Endodermal cell (in vitro differentiated cells): ENCODE results near the gene ITGB1BP1. TPM values are rescaled to one million over a fixed set of nuclear protein-coding genes. Genes with fewer than 3 reads are reported as not detected.

Experiments used
- DNase-seq: peaks from one replicate; pipeline ENCODE4 v3.0.0-alpha.2; 2017
- H3K27ac ChIP-seq: 2 replicates; pipeline ENCODE4 v1.5.1; 2013; ENCODE audit warnings: mild to moderate bottlenecking, low read depth, low read length, moderate library complexity
- H3K27me3 ChIP-seq: 2 replicates; pipeline ENCODE4 v1.6.1; 2013; ENCODE audit warnings: mild to moderate bottlenecking, low read length, moderate library complexity; ENCODE audit not compliant: insufficient read depth, control insufficient read depth, poor library complexity, severe bottlenecking
- H3K36me3 ChIP-seq: 2 replicates; pipeline ENCODE4 v1.7.0; 2013; ENCODE audit warnings: mild to moderate bottlenecking, low read length, moderate library complexity; ENCODE audit not compliant: control insufficient read depth, insufficient read depth
- H3K4me1 ChIP-seq: one replicate; pipeline ENCODE4 v1.7.0; 2013; ENCODE audit warnings: low read length; ENCODE audit not compliant: control insufficient read depth, insufficient read depth
- H3K4me3 ChIP-seq: 2 replicates; pipeline ENCODE4 v1.5.1; 2013; ENCODE audit warnings: mild to moderate bottlenecking, low read length, moderate library complexity
- H3K9ac ChIP-seq: 2 replicates; pipeline ENCODE4 v1.6.1; 2013; ENCODE audit warnings: mild to moderate bottlenecking, low read length, moderate library complexity; ENCODE audit not compliant: poor library complexity, severe bottlenecking; ENCODE audit errors: extremely low read depth
- H3K9me3 ChIP-seq: 2 replicates; pipeline ENCODE4 v1.6.1; 2013; ENCODE audit warnings: mild to moderate bottlenecking, low read length, moderate library complexity; ENCODE audit not compliant: control insufficient read depth
- H3K27ac Mint-ChIP-seq: 2 replicates; pipeline ENCODE4 v1.8.0; 2020; ENCODE audit warnings: mixed read lengths
- H3K27me3 Mint-ChIP-seq: 2 replicates; pipeline ENCODE4 v1.8.0; 2021; ENCODE audit warnings: mild to moderate bottlenecking, mixed read lengths; ENCODE audit not compliant: insufficient read depth
- H3K36me3 Mint-ChIP-seq: 2 replicates; pipeline ENCODE4 v1.8.0; 2020; ENCODE audit warnings: low read depth, mixed read lengths
- H3K4me1 Mint-ChIP-seq: 2 replicates; pipeline ENCODE4 v1.8.0; 2020; ENCODE audit warnings: mixed read lengths
- H3K4me3 Mint-ChIP-seq: 2 replicates; pipeline ENCODE4 v1.8.0; 2020; ENCODE audit warnings: mild to moderate bottlenecking, moderate library complexity, mixed read lengths
- H3K9me3 Mint-ChIP-seq: 2 replicates; pipeline ENCODE4 v1.8.0; 2020; ENCODE audit warnings: mild to moderate bottlenecking, mixed read lengths
- CTCF ChIP-seq: fragments of 200-600 bp; sonication (generic); conservative IDR thresholded peaks from 2 replicates; pipeline ENCODE4 v1.5.0; 2021; ENCODE audit warnings: antibody characterized with exemption, mild to moderate bottlenecking
- WGBS, 2 experiments: methylation state at CpG; one replicate each; pipeline versions ENCODE4 v1.1.5 to v1.1.7; 2013; ENCODE audit warnings: missing lambda C conversion rate in 2 of 2, mixed read lengths in 1 of 2; ENCODE audit not compliant: insufficient coverage in 1 of 2, insufficient read length in 1 of 2; 5-methylcytosine and 5-hydroxymethylcytosine counted together
- total RNA-seq, 2 donors: library from RNA; stranded (reverse); fragmentation: NEBNext Ultra II Directional in 1 of 2; extraction: Animal tissue kit (Norgen Biotek cat#: 25700) in 1 of 2; gene quantifications; 2 replicates in 1 of 2; 3 replicates in 1 of 2; pipeline ENCODE4 v1.2.1, GENCODE V29; 2021

ITGB1BP1 gene
- total RNA-seq, 2 donors from 2014 or later = 34.9 to 58.9 TPM

- H3K27me3 Mint-ChIP-seq = no peaks in the 10 kb centered on the region
- DNase-seq = no peak
- peaks cover 75% of the 10 kb centered on the region for H3K36me3 Mint-ChIP-seq
Measured at GRCh38 chr2:9445089-9445488, 21.8 kb upstream of the ITGB1BP1 start.

DNA sequence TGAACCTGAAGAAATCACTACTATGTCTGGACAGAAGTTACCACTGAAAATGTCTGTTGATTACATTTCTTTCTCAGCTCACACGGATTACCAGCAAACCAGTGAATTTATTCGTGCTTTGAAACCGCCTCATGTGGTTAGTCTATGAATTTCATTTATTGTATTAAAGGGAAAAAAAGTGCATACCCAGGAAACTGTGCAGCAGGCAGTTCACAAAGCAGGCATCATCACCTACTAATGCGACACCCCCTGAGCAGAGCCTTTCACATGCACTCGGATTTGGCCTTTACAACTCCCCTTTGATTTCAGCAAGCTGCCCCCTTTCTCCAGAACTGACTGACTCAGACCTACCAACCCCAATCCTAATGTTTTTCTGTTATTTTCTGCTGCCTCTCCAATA is 20.2 kb upstream of the ITGB1BP1 start:
- TF ChIP-seq CTCF = no peak
- Mint-ChIP-seq H3K27me3 (no peaks in the 10 kb centered on the region), H3K9me3 (no peaks in the 10 kb centered on the region), H3K36me3 (peaks cover 77% of the 10 kb centered on the region), H3K27ac (no peak overlapping the region), H3K4me1 (no peaks in the 10 kb centered on the region), H3K4me3 (no peak overlapping the region)
- no peaks in the 10 kb centered on the region for H3K27me3 ChIP-seq
- H3K9ac ChIP-seq = no peak overlapping the region
- DNase-seq = no peak
- H3K36me3 ChIP-seq = peaks cover 82% of the 10 kb centered on the region
- no peak overlapping the region for H3K27ac ChIP-seq
- WGBS, 2 experiments = 95 to 100% methylated on average over 5 of the region's 5 CpGs
- no peaks in the 10 kb centered on the region for H3K9me3 ChIP-seq
- H3K4me1 ChIP-seq = no peaks in the 10 kb centered on the region
- H3K4me3 ChIP-seq = no peak overlapping the region

More at GRCh38 chr2:9445089-9445488, 21.8 kb upstream of the ITGB1BP1 start:
- Histone ChIP-seq H3K27me3 (no peaks in the 10 kb centered on the region), H3K4me3 (no peak overlapping the region), H3K27ac (no peak overlapping the region), H3K9ac (no peak overlapping the region), H3K36me3 (peaks cover 69% of the 10 kb centered on the region), H3K4me1 (no peaks in the 10 kb centered on the region), H3K9me3 (no peaks in the 10 kb centered on the region)
- Mint-ChIP-seq H3K27ac (no peak overlapping the region), H3K4me1 (no peaks in the 10 kb centered on the region), H3K9me3 (no peaks in the 10 kb centered on the region), H3K4me3 (no peak overlapping the region)
- WGBS, 2 experiments = 80 to 82% methylated on average over 6 to 7 of the region's 7 CpGs
- TF ChIP-seq CTCF = no peak

- no peak overlapping the region for H3K4me3 Mint-ChIP-seq
- Histone ChIP-seq H3K27ac (no peak overlapping the region), H3K9ac (no peak overlapping the region), H3K36me3 (peaks cover 82% of the 10 kb centered on the region), H3K4me1 (no peaks in the 10 kb centered on the region), H3K27me3 (no peaks in the 10 kb centered on the region), H3K9me3 (no peaks in the 10 kb centered on the region), H3K4me3 (no peak overlapping the region)
- DNase-seq = no peak
- H3K36me3 Mint-ChIP-seq = peaks cover 76% of the 10 kb centered on the region
- no peak for TF ChIP-seq CTCF
- no peak overlapping the region for H3K27ac Mint-ChIP-seq
- H3K27me3 Mint-ChIP-seq = no peaks in the 10 kb centered on the region
- H3K4me1 Mint-ChIP-seq = no peaks in the 10 kb centered on the region
- H3K9me3 Mint-ChIP-seq = no peaks in the 10 kb centered on the region
- WGBS, 2 experiments = 65 to 100% methylated on average over 1 to 3 of the region's 3 CpGs
Measured at GRCh38 chr2:9441556-9441955, 18.2 kb upstream of the ITGB1BP1 start.
